GM19468 (cell line): ENCODE data around the gene RAB6A.
"Not testable (repeated sequence)": the region's sequence is repeated elsewhere in the genome, so short reads cannot be mapped to it uniquely, and the experiment has no call there.

ENCODE experiments used
- ATAC-seq: cut with Tn5 transposase; IDR thresholded peaks from one replicate; pipeline ENCODE4 v1.9.1; 2021; ENCODE audit warnings: mild to moderate bottlenecking, moderate library complexity, moderate number of reproducible peaks; ENCODE audit not compliant: unreplicated experiment; ENCODE audit errors: extremely low read depth

Gene RAB6A

DNA sequence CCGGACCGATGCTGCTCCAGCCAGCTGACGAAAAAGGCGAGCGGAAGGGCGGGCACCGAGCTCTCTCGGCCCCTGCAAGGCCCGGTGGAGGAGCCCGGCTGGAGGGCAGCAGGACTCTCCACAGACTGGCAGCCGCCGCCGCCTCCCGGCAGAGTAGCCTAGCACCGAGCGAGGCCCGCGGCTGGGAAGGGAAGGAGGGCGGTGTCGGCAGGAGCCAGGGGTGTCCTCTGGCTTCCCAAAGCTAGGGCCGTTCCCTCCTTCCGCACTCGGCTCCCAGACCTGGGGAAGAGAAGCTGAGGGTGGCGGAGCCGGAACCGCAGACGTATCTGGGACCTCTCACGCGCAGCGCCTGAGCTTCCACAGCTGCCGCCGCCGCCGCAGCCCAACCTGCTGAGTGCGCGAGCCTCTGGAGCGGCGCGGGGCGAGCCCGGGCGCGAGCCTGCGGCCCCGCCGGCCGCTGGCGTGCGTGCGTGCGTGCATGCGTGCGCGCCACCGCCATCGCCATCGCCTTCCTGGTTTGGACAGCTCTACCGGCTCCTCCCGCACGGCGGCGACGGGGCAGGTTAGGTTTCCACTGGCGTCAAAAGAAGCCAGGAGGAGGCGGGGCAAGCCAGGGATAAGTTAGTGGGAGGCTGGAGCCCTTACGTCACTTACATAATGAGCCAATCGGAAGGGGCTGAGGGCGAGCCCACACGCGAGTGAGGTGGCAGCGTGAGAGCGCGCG lies at the start of gene RAB6A:
TSS of gene RAB6A (minus strand) at position 396 of the 724 bp plus-strand sequence. CDS start 439 bp downstream, outside the sequence.
- ATAC-seq = peak; percentile 89

DNA sequence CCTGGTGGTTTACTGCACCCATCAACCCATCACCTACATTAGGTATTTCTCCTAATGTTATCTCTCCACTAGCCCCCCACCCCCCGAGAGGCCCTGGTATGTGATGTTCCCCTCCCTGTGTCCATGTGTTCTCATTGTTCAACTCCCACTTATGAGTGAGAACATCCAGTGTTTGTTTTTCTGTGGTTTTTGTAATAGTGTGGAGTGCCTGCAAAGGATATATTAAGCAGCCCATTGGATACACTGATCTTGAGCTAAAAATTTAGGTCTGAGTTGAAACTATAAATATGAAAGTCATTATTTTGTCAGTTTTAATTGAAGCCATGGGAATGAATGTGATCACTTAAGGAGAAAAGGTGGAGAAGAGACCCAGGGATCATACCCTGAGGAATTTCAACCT lies 49.8 kb upstream of the RAB6A start:
- no peak for ATAC-seq

DNA sequence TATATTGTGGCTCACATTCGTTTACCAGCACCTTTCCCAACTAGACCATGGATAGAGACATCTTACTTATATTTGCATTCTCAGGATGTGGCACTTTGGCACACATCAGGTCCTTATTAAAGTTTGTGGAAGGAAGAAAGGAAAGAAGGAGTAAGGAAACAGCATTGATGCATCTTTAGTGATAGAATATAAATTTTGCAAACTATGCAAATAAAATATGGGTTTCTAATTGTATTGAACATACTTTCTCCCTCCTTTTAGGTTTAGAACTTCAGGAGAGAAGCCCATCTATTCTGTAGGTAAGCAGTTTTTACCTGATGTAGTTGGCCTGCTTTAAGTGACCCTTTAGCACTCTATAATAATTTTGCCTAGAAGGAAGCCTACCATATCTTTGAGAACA lies 47.2 kb upstream of the RAB6A start:
- ATAC-seq = no peak

DNA sequence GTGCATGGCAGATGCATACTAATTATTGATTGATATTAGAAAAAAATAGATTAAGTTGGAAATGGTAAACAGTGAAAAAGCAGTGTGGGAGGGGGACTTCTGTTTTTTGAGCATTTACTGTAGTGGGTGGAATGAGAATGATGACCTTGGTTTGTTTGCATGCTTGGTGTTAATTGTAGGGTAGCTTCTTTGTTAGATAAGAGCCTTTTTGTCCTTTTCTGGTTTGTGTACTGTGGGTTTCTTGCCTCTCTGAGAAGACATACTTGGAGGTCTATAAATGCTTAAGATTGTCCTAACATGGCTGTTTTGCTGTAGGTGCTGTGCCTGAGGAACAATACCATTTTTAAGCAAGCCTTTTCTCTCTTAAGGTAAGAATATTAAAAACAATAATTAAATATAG lies 43.8 kb upstream of the RAB6A start:
- ATAC-seq = no peak

DNA sequence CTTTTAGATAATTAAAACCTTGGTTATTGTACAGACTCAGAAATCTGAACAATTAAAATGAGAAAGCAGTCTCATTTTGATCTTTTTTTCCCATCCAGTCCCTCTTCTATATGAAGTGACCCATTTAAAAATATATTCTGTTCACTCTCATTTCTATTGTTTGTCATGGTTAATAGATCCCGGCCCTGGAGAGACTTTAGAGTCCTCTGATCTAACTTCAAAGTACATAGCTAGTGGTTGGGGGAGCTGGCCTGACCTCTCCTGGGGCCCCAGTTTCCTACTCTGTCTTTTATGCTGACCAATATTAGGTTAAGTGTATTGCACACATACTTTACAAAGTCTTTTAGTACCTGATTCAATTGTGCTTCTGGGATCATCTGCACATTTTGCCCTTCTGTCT lies 40.3 kb upstream of the RAB6A start:
- no peak for ATAC-seq

DNA sequence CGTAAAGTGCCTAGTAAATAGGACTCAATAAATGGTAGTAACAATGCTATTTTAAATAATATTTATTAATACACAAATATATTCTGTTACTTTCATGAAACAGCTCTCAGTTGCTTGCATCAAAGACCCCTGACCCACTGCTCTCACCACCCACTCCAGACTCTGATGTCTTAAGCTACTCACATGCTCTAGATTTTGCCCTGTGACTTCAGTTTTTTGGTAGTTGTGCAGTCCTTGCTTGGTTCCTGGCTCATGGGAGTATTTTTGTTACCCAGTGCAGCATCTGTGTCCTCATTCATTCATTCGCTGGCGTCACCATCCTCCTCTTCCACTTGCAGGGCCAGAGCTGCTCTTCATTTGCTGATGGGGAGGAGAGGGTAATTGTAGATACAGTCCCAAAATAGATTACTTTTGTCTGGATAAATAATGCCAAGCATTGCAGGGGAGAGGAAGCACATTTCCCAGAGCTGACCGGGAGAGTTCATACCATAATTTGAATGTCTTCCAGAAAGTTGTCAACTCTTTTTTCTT lies 39.5 kb upstream of the RAB6A start:
- ATAC-seq = no peak

DNA sequence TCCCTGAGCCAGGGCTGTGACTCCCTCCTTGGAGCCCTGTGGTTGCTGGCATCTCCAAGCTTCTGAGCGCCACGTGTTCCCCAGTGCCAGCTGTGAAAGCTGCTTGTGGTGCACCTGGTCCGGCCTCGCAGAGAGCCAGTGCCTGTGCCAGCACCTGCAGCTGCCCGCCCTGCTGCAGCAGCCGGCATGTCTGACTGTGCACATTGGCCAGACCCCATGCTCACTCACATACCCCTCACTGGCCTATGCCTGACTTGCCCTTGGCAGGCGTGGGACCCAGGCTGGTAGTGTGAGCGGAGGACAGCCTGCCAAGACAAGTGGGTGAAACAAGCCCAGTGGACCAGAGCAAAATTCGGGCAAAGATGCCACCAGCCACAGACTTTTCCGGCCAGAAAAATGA lies 36.6 kb upstream of the RAB6A start:
- no peak for ATAC-seq

DNA sequence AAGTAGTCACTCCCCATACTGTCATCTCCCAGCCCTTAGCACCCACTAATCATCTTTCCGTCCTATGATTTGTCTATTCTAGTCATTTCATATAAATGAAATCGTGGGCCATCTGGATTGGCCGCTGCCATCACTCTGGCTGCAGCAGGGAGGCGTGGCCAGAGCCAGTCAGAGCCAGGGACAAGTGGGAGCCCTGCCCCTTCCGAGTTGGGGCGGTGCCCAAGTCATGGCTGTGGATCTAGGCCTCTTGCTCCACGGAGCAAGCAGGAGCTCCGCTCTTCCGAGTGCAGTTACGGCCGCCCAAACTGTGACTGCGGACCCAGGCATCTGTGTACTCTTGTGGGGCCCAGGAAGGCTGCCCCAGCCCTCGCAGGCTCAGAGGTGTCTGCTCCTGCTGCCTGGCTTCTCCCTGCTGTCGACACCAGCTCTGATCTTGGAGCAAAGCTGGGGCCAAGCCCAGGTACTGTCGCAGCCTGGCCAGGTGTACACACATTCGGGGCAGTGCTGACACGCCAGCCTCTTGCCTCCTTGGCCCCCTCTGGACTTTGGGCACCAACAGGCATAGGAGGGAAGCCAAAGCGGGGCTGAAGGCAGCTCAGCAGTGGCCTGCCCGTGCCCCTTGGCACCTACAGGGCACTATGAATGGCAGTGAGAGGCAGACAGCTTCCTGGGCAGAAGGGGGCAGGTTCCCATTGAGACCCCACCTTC lies 35.2 kb upstream of the RAB6A start:
- ATAC-seq = no peak

DNA sequence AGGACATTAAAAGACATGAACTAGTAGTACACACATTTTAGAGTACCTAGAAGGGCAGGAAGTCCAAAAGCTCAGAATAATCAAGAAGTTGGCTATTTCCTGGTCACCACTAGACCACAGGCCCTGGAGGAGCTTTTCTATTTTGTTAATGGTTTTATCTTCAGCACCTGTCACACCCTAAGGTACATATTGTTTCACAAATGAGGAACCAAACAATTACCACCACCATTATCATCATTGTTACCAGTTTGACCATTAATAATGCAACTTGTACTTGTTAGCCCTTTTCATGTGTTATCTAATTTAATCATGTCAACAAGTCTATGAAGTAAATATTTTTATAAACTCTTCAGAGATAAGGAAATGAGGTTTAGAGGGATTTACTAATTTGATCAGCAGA lies 31.7 kb upstream of the RAB6A start:
- ATAC-seq = no peak

DNA sequence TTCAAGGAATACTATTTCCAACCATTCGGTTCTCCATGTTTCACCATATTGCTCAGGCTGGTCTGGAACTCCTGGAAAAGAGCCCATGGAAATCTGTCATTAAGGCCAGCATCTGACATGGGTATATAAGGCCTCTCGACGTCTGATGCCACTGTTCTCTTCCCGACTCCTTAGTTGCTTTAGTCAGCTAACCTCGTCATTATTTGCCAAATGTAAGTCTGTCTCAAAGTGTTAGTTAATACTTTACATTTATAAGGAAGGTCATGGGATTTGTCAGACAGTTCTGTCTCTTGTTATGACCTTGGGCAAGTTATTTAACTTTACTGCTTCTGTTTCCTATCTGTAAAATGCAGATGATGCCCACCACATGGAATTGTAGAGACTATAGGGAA lies 28.4 kb upstream of the RAB6A start:
- no peak for ATAC-seq

DNA sequence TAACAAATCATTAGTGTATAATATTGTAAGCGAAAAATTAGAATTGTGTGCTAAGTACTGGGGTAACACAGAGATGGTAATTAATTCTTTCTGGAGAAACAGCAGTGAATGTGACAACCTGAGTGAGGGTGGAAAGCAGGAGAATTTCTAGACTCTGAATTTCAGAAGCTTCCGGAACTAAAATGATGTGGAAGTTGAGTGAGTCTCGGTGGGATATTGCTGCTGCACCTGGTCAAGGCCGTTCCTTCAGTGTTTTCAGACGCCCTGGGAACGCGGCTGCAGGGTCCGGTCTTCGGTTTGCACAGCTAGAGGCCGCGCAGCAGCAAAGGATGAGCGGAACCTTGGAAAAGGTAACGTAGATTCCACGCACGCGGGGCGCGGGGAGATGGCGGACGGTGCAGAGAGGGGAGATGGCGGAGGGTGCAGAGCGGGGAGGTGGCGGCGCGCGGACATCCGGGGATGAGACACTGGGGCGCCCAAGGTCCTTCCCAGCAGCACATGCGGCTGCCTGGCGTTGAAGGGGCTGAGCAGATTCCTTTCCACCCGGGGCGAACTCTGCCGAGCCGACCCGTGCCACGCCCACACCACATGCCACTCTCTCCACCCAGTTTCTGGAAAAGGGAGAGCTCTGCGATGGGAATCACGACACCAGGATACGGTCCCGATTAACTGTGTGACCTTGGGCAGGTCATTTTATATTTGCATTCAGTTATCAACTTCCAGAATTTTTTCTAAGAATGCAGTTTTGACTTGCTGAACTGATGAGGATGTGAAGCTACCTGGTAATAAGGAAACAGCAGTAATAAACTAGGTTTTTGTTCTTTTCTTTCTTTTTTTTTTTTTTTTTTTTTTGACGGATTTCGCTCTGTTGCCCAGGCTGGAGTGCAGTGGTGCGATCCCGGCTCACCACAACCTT lies 27.0 kb upstream of the RAB6A start, which contains the start of gene MRPL48:
TSS of gene MRPL48 (plus strand) at position 232 of the 916 bp plus-strand sequence. CDS start at position 330, 98 bp downstream.
- ATAC-seq = peak; percentile 68

DNA sequence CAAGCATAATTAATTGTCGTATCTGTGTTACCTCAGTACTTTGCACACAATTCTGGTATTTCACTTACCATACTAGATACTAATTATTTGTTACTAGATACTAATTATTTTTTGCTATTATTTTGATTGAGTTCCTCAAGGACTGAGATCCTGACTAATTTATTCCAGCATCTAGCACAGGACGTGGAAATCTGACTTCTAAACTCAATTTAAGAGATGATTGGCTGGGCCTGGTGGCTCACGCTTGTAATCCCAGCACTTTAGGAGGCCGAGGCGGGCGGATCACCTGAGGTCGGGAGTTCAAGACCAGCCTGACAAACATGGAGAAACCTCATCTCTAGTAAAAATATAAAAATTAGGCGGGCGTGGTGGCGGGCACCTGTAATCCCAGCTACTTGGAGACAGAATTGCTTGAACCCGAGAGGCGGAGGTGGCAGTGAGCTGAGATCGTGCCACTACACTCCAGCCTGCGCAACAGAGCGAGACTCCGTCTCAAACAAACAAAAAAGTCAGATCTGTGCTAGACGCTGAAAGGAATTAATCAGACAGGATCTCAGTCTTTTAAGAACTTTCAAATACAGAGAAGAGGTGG lies 26.3 kb upstream of the RAB6A start:
- ATAC-seq = no peak

DNA sequence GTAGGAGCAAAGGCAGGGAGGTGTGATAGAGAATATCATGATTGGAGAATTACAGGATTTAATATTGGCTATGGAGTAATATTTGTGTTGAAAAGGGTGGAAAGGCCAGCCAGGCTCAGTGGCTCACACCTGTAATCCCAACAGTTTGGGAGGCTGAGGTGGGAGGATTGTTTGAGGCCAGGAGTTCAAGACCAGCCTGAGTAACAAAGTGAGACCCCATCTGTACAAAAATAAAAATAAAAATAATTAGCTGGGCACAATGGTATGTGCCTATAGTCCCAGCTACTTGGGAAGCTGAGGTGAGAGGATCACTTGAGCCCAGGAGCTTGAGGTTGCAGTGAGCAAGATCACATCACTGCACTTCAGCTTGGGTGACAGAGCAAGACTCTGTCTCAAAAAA lies 24.6 kb upstream of the RAB6A start:
- ATAC-seq = not testable (repeated sequence)

DNA sequence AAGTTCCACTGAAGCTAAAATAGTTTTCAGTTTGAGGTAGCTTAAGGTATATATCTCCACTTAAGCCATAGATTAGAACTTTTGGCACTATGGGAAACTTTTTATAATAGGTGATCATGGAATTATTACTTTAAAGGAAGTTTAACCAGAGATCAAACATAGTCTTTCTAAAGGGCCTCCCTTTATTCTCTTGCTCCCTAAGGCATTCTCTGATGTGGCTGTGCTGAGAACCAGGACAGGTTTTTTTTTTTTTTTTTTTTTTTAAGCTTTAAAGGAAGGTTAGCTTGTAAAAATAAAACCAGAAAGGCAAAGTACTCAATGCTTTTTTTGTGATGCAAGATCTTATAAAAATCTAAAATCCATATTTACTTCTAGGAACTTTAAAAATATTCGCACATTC lies 23.9 kb upstream of the RAB6A start:
- no peak for ATAC-seq

DNA sequence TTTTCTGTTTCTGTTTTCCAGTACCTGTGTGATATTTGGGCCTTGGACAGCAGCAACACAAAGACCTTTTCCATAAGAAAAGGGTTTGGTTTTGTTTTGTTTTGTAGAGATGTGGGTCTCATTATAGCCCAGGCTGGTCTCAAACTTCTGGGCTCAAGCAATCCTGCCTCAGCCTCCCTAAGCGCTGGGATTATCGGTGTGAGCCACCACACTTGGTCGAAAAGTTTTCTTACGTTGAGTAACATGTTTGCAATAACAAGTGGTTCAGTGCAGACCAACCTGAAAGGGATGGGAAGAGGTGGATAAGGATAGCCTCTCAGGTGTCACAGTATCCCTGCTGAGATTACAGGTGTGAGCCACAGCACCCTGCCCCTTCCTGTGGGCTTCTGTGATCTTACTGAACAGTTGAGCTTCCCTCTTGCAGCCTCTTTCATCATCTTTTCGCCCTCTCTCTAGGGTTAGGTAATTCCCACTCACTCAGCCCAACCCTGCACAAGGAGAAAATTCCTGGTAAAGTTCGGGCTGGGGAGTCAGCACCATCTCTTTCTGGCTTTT lies 23.3 kb upstream of the RAB6A start:
- no peak for ATAC-seq

DNA sequence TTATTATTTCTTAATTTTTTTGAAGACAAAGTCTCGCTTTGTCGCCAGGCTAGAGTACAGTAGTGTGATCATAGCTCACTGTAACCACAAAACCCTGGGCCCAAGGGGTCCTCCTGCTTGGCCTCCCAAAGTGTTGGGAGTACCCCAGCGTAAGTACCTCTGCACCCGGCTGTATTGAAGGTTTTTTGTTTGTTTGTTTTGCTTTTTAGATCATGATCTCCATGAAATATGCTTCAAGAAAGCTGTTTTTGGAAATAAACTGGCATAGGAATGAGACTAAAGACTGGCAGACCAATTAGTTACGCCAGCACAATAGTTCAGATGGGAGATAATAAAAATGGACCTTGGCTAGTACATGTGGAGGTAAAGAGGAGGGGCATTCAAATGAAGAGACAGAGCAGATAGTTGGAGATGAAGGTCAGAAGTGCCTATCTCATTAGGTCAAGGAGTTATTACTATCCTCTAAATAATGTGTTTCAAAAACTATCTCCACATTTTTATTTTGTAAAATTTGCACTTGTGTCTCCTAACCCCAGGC lies 22.7 kb upstream of the RAB6A start:
- ATAC-seq = no peak

DNA sequence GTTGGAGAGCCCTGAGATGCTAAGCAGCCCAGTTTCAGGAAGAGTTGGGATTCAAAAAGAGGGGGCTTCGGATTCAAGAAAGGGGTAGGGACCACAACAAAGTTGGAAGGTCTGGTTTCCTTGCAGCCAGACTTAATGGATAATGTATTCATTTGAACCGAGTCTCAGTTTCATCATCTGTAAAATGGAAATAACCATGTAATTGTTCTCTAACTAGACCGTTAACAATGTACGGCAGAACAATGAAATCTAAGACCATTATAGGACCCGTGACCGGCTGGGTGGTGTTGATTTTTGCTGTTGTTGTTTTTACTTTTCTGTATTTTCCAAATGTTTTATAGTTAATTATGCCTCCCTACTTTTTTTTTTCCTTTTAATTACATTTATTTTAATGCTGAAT lies 20.4 kb upstream of the RAB6A start:
- ATAC-seq = no peak

DNA sequence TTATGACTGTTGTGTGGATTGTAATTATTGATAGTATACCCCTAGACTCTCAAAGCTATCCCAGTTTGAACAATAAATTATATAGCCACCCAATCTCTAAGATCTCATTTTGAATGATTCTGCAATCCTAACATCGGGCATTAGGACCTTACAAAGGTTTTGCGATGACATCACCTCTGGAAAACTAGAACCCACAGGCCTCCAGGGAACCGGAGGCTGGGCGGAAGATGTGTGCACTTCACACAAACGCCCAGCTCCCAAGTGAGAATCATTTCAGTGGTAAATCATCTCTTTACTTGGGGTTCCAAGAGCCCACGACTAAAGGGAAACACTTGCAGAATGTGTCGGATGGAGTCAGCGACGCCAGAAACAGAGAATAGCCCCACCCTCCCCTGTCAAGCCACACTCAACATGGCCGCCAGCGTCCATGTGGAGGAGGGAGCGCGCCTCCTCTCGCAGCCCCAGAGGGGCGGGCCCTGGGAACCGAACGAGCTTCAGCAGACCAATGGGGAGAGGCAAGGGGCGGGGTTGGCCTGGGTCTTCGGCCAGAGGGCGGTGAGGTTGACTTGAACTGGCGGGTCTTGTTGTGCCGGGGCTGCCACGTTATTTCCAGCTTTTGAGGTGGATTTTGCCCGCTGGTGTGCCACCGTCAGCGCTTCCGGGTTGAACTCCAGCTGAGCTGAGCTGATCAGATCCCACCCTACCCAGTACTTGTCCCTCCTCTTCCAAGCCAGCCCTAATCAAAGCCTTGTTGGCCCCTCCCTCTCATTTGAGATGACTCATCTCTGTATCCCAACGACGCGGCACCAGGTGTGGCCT lies 18.4 kb upstream of the RAB6A start:
- ATAC-seq = peak; percentile 82

DNA sequence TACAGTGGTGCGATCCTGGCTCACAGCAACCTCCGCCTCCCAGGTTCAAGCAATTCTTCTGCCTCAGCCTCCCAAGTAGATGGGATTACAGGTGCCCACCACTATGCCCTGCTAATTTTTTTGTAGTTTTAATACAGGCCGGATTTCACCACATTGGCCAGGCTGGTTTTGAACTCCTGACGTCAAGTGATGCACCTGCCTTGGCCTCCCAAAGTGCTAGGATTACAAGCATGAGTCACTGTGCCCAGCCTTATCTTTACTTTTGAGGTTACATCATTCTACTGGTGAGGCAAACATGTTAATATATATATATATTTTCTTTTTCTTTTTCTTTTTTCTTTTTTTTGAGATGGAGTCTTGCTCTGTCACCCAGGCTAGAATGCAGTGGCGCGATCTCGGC lies 9.9 kb upstream of the RAB6A start:
- ATAC-seq = not testable (repeated sequence)
